H9 (cell line): ENCODE data around the gene LTBP2. TPM values are rescaled to one million over a fixed set of nuclear protein-coding genes. Genes with fewer than 3 reads are reported as not detected.

Experiments
- DNase-seq: peaks from one replicate; pipeline ENCODE4 v3.0.0-alpha.2; 2017
- H2AFZ ChIP-seq: one replicate; pipeline ENCODE4 v1.6.1; 2013; ENCODE audit warnings: mild to moderate bottlenecking, low read length, control low read depth, moderate library complexity
- H2AK5ac ChIP-seq: 2 replicates; pipeline ENCODE4 v1.6.1; 2013; ENCODE audit warnings: low read length, control low read depth, mixed read lengths; ENCODE audit not compliant: insufficient read length
- H2BK120ac ChIP-seq: one replicate; pipeline ENCODE4 v1.6.1; 2013; ENCODE audit warnings: low read depth, mild to moderate bottlenecking, low read length, control low read depth, inconsistent platforms; ENCODE audit not compliant: poor library complexity, severe bottlenecking
- H2BK12ac ChIP-seq: 2 replicates; pipeline ENCODE4 v1.6.1; 2013; ENCODE audit warnings: low read length, control low read depth, mixed read lengths, low read depth; ENCODE audit not compliant: insufficient read length
- H2BK15ac ChIP-seq: 2 replicates; pipeline ENCODE4 v1.6.1; 2013; ENCODE audit warnings: low read depth, low read length, control low read depth
- H2BK20ac ChIP-seq: one replicate; pipeline ENCODE4 v1.6.1; 2013; ENCODE audit warnings: low read depth, mild to moderate bottlenecking, low read length, control low read depth, inconsistent platforms; ENCODE audit not compliant: poor library complexity, severe bottlenecking
- H2BK5ac ChIP-seq: 2 replicates; pipeline ENCODE4 v1.6.1; 2013; ENCODE audit warnings: low read length, control low read depth, mixed read lengths; ENCODE audit not compliant: insufficient read length
- H3K14ac ChIP-seq: 2 replicates; pipeline ENCODE4 v1.6.1; 2013; ENCODE audit warnings: low read length, control low read depth; ENCODE audit not compliant: insufficient read depth
- H3K18ac ChIP-seq: 2 replicates; pipeline ENCODE4 v1.6.1; 2013; ENCODE audit warnings: low read depth, mild to moderate bottlenecking, mixed read lengths, low read length, control low read depth; ENCODE audit not compliant: insufficient read length
- H3K23ac ChIP-seq: 2 replicates; pipeline ENCODE4 v1.6.1; 2013; ENCODE audit warnings: low read length, control low read depth, mixed read lengths, low read depth; ENCODE audit not compliant: insufficient read length
- H3K23me2 ChIP-seq: 2 replicates; pipeline ENCODE4 v1.6.1; 2013; ENCODE audit warnings: low read depth, mild to moderate bottlenecking, mixed read lengths, low read length, control low read depth; ENCODE audit not compliant: insufficient read length, poor library complexity, severe bottlenecking
- H3K27ac ChIP-seq: 2 replicates; pipeline ENCODE4 v1.5.1; 2013; ENCODE audit warnings: low read length, control low read depth, mixed read lengths, low read depth; ENCODE audit not compliant: insufficient read length
- H3K27me3 ChIP-seq: 2 replicates; pipeline ENCODE4 v1.6.1; 2013; ENCODE audit warnings: low read length, control low read depth, inconsistent platforms; ENCODE audit not compliant: insufficient read depth
- H3K4ac ChIP-seq: 2 replicates; pipeline ENCODE4 v1.6.1; 2013; ENCODE audit warnings: low read depth, mild to moderate bottlenecking, control low read depth, inconsistent platforms, low read length, moderate library complexity
- H3K4me1 ChIP-seq: 2 replicates; pipeline ENCODE4 v1.6.1; 2013; ENCODE audit warnings: low read length, control low read depth, inconsistent platforms; ENCODE audit not compliant: insufficient read depth
- H3K4me2 ChIP-seq: 2 replicates; pipeline ENCODE4 v1.6.1; 2013; ENCODE audit warnings: low read length, control low read depth, mixed read lengths; ENCODE audit not compliant: insufficient read length, insufficient read depth
- H3K56ac ChIP-seq: 2 replicates; pipeline ENCODE4 v1.6.1; 2013; ENCODE audit warnings: low read depth, mild to moderate bottlenecking, mixed read lengths, low read length, control low read depth; ENCODE audit not compliant: insufficient read length
- H3K79me1 ChIP-seq: 2 replicates; pipeline ENCODE4 v1.6.1; 2013; ENCODE audit warnings: low read depth, mild to moderate bottlenecking, moderate library complexity, low read length, control low read depth, inconsistent platforms; ENCODE audit not compliant: insufficient read depth, poor library complexity, severe bottlenecking
- H3K79me2 ChIP-seq: 2 replicates; pipeline ENCODE4 v1.6.1; 2013; ENCODE audit warnings: low read length, control low read depth, inconsistent platforms; ENCODE audit not compliant: insufficient read depth
- H3K9ac ChIP-seq: 2 replicates; pipeline ENCODE4 v1.6.1; 2013; ENCODE audit warnings: low read length, control low read depth, mixed read lengths; ENCODE audit not compliant: insufficient read length; ENCODE audit errors: extremely low read depth
- H3K9me3 ChIP-seq: one replicate; pipeline ENCODE4 v1.6.1; 2013; ENCODE audit warnings: low read depth, low read length, inconsistent platforms; ENCODE audit not compliant: control insufficient read depth
- H3T11ph ChIP-seq: one replicate; pipeline ENCODE4 v1.6.1; 2013; ENCODE audit warnings: mild to moderate bottlenecking, low read length, control low read depth, inconsistent platforms
- H4K20me1 ChIP-seq: one replicate; pipeline ENCODE4 v1.6.1; 2013; ENCODE audit not compliant: control insufficient read depth, insufficient read length, insufficient read depth
- H4K5ac ChIP-seq: 2 replicates; pipeline ENCODE4 v1.6.1; 2013; ENCODE audit warnings: low read depth, mild to moderate bottlenecking, mixed read lengths, low read length, control low read depth; ENCODE audit not compliant: insufficient read length
- H4K8ac ChIP-seq: replicated peaks from 2 replicates; pipeline ENCODE4 v1.6.1; 2013; ENCODE audit warnings: low read length, control low read depth, mixed read lengths, low read depth; ENCODE audit not compliant: insufficient read length
- H4K91ac ChIP-seq: 2 replicates; pipeline ENCODE4 v1.6.1; 2013; ENCODE audit warnings: low read depth, mild to moderate bottlenecking, moderate library complexity, mixed read lengths, low read length, control low read depth; ENCODE audit not compliant: insufficient read length
- H3K27ac Mint-ChIP-seq, 3 experiments: 2 replicates in 2 of 3; 3 replicates in 1 of 3; pipeline ENCODE4 v1.8.0; 2020 to 2021; ENCODE audit warnings: mixed read lengths in 3 of 3, mild to moderate bottlenecking in 1 of 3, moderate library complexity in 1 of 3
- H3K27me3 Mint-ChIP-seq: 2 replicates; pipeline ENCODE4 v1.8.0; 2021; ENCODE audit warnings: low read depth, mild to moderate bottlenecking, moderate library complexity, mixed read lengths
- H3K36me3 Mint-ChIP-seq, 3 experiments: 2 replicates in 2 of 3; 3 replicates in 1 of 3; pipeline ENCODE4 v1.8.0; 2020 to 2021; ENCODE audit warnings: low read depth in 3 of 3, mixed read lengths in 3 of 3; ENCODE audit not compliant: insufficient read depth in 1 of 3
- H3K4me1 Mint-ChIP-seq, 2 experiments: 2 replicates each; pipeline ENCODE4 v1.8.0; 2020; ENCODE audit warnings: mixed read lengths in 2 of 2
- H3K4me3 Mint-ChIP-seq, 2 experiments: 2 replicates in 1 of 2; 3 replicates in 1 of 2; pipeline ENCODE4 v1.8.0; 2020 to 2021; ENCODE audit warnings: mild to moderate bottlenecking in 2 of 2, mixed read lengths in 2 of 2, moderate library complexity in 1 of 2
- H3K9me3 Mint-ChIP-seq, 2 experiments: 2 replicates in 1 of 2; 3 replicates in 1 of 2; pipeline ENCODE4 v1.8.0; 2020; ENCODE audit warnings: mild to moderate bottlenecking in 2 of 2, mixed read lengths in 2 of 2, moderate library complexity in 1 of 2
- CTCF ChIP-seq: fragments of 200-600 bp; sonication (generic); conservative IDR thresholded peaks from 3 replicates; pipeline ENCODE4 v1.8.0; 2021; ENCODE audit warnings: antibody characterized with exemption, mild to moderate bottlenecking
- WGBS: extraction: QIAGEN DNeasy Blood & Tissue Kit; methylation state at CpG from one replicate; pipeline ENCODE4 v1.1.7; 2013; ENCODE audit warnings: missing lambda C conversion rate, low lambda C conversion rate, mixed read lengths; ENCODE audit not compliant: insufficient read length; ENCODE audit errors: extremely low coverage; 5-methylcytosine and 5-hydroxymethylcytosine counted together
- total RNA-seq: library from RNA; stranded (reverse); gene quantifications from 2 replicates; pipeline ENCODE4 v1.2.1, GENCODE V29; 2021

LTBP2 gene
- total RNA-seq, 1 experiment from 2014 or later = 0.77 TPM

GRCh38 chr14:74541225-74541624 lies 70.8 kb downstream of the LTBP2 start:
- Histone ChIP-seq H3K79me1 (no peaks in the 10 kb centered on the region), H4K5ac (no peak overlapping the region), H4K20me1 (no peaks in the 10 kb centered on the region), H3T11ph (no peak overlapping the region), H3K9ac (no peak overlapping the region), H3K27me3 (no peaks in the 10 kb centered on the region), H2BK12ac (no peak overlapping the region), H3K4me1 (no peaks in the 10 kb centered on the region), H3K27ac (no peak overlapping the region), H2AK5ac (no peak overlapping the region), H3K4ac (no peak overlapping the region), H3K23me2 (no peaks in the 10 kb centered on the region), H3K9me3 (no peaks in the 10 kb centered on the region), H2BK15ac (no peak overlapping the region), H3K4me2 (no peak overlapping the region), H3K23ac (no peak overlapping the region), H3K79me2 (no peaks in the 10 kb centered on the region), H4K8ac (no peak overlapping the region), H4K91ac (no peak overlapping the region), H2BK120ac (no peak overlapping the region), H3K18ac (no peak overlapping the region), H2BK5ac (no peak overlapping the region), H3K56ac (no peak overlapping the region), H3K14ac (no peak overlapping the region), H2AFZ (no peak overlapping the region), H2BK20ac (no peak overlapping the region)
- no peak overlapping the region for H3K27ac Mint-ChIP-seq
- TF ChIP-seq CTCF = no peak
- H3K27me3 Mint-ChIP-seq = no peaks in the 10 kb centered on the region; the same call in none of the 2 replicates
- no peaks in the 10 kb centered on the region for H3K36me3 Mint-ChIP-seq
- H3K9me3 Mint-ChIP-seq = no peaks in the 10 kb centered on the region
- peaks cover 1 to 4% of the 10 kb centered on the region in 2 experiments for H3K4me1 Mint-ChIP-seq
- no peak overlapping the region for H3K4me3 Mint-ChIP-seq
- no CpG with 5 or more reads among the region's 3 CpGs for WGBS
- DNase-seq = no peak
